Stimulated activated CD4-positive, alpha-beta T cell treated with anti-CD3 and anti-CD28 coated beads, Interleukin-2, amount 100 ng/mL, for 4 hours (primary cell): ENCODE measurements around the gene PTGES3L.
"Not testable (repeated sequence)": the region's sequence is repeated elsewhere in the genome, so short reads cannot be mapped to it uniquely, and the experiment has no call there.

Experiments
- DNase-seq: peaks from one replicate; pipeline ENCODE4 v3.0.0-alpha.2; 2020; ENCODE audit warnings: low read depth

Gene PTGES3L

GRCh38 chr17:42980274-42980765 lies 440 bp upstream of the PTGES3L start, which contains the start of gene RUNDC1:
TSS of gene RUNDC1 (plus strand) at chr17:42980565. CDS start at chr17:42980577, 12 bp downstream.
- DNase-seq: peak; percentile 91

GRCh38 chr17:42975701-42976100 lies 4.2 kb downstream of the PTGES3L start:
- DNase-seq: not testable (repeated sequence)

- no peak for DNase-seq
Measured at GRCh38 chr17:42975265-42975664, 4.6 kb downstream of the PTGES3L start.

- DNase-seq: not testable (repeated sequence)
Measured at GRCh38 chr17:42973323-42973722, 6.6 kb downstream of the PTGES3L start.

GRCh38 chr17:42971589-42971988 lies 8.3 kb downstream of the PTGES3L start:
- no peak for DNase-seq

- no peak for DNase-seq
Measured at GRCh38 chr17:42969001-42969581, 10.8 kb downstream of the PTGES3L start.

GRCh38 chr17:42967925-42968324 lies 12.0 kb downstream of the PTGES3L start:
- no peak for DNase-seq

- DNase-seq: peak; percentile 85
Measured at GRCh38 chr17:42964161-42964932, 15.5 kb downstream of the PTGES3L start, which contains the start of gene AARSD1. TSS of gene AARSD1 (minus strand) at chr17:42964454. CDS start at chr17:42964440, 14 bp downstream.

- no peak for DNase-seq
Measured at GRCh38 chr17:42953669-42954068, 26.2 kb downstream of the PTGES3L start.

GRCh38 chr17:42950044-42950783 lies 29.7 kb downstream of the PTGES3L start:
- DNase-seq: no peak

- no peak for DNase-seq
Measured at GRCh38 chr17:42946812-42947211, 33.1 kb downstream of the PTGES3L start.

GRCh38 chr17:42944211-42944610 lies 35.7 kb downstream of the PTGES3L start:
- no peak for DNase-seq

GRCh38 chr17:42937712-42938596 lies 41.9 kb downstream of the PTGES3L start:
- no peak for DNase-seq

- DNase-seq: no peak
Measured at GRCh38 chr17:42929497-42929844, 50.4 kb downstream of the PTGES3L start.

- peak; percentile 3 for DNase-seq
Measured at GRCh38 chr17:42928714-42929496, 51.0 kb downstream of the PTGES3L start.

- DNase-seq: no peak
Measured at GRCh38 chr17:42924891-42925290, 55.0 kb downstream of the PTGES3L start.

GRCh38 chr17:42923472-42923871 lies 56.4 kb downstream of the PTGES3L start:
- not testable (repeated sequence) for DNase-seq

GRCh38 chr17:42922294-42922693 lies 57.6 kb downstream of the PTGES3L start:
- no peak for DNase-seq

- no peak for DNase-seq
Measured at GRCh38 chr17:42920922-42921321, 59.0 kb downstream of the PTGES3L start.

- no peak for DNase-seq
Measured at GRCh38 chr17:42920106-42920900, 59.6 kb downstream of the PTGES3L start.
